GM18517 (cell line): Measurements from ENCODE around the gene CPEB4.

Experiments
- ATAC-seq: cut with Tn5 transposase; IDR thresholded peaks from one replicate; pipeline ENCODE4 v1.9.1; 2021; ENCODE audit warnings: mild to moderate bottlenecking, moderate library complexity; ENCODE audit not compliant: unreplicated experiment

The CPEB4 gene

DNA sequence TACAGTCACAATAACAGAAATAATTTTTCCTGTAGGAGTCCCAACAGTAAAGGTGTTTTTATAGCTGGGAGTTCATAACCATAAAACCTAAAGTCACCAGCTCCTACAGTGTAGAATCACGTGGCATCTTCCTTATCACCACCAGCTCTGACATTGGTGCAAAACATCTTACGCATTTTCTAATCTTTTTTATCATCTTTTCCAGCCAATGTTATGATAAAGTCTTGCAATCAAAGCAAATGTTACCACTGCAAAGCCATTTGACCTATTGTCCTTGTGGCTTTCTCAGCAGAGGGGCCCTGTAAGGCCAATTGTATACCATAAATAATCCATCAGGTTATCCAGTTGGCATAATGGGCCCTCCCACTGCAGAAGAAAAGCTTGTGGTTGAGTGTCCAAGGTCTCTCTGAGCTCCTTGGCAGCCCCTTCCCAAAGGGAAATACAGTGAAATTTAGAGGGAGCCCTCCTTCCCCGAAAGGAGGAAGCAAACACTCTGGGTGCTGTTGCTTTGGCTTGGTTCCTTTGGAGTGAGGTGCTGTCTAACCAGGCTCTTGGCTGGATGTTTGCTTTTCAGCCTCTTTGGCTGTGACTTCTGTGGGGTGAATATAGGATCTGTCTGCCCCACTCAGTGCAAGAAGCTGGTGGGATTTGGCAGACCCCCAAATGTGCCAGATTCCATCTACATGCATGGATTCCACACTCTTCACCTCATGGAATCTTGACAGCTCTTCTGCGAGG is 29.3 kb upstream of the CPEB4 start:
- ATAC-seq, result no peak

DNA sequence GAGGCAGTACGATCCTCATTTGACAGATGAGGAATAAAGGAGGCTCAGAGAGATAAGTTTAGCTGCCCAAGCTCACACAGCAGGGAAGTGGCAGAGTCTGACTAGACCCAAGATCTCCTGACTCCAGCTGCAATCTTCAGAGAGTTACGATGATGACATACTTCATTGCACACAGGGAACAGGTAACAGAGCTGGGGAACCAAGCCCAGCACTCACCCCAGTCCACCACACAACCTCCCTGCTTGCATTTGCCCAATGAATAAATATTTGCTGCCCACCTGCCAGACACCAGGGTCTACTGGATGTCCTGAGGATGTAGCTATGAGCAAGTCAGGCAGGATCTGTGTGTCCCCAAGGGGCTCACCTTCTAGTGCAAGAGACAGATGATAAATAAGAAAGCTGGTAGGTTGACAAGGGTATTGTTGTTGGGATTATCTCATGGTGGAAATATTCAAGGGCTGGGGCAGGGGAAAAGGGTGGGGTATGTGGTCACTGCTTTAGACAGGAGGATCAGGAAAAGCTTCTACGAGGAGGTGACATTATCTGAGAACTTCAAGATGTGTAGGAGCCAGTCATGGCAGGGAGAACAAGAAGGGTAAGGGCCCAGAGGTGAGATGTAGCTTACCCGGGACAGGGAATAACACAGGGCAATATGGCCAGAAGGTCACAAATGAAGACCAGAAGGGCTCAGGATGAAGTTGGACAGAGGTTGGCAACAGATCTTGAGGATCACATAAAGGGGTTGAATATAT is 28.6 kb upstream of the CPEB4 start:
- no peak for ATAC-seq

DNA sequence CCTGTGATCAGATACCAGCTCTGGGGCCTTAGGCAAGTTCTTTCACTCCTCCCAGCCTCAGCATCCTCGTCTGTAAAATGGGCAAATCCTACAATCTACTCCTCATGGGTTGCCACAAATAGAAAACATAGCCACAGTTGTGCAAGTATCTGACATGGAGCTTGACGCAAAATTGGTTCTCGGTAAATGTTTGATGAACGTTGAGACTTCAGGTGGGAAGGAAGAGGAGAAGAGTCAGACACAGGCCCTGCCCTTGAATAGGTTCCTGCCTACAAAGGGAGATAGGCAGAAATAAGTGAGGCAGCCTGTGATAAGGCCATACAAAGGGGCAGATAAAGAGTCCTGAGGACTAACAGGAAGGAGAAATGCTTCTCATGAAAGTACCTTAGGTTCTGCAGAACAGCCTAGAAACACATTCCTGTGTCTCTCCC is 26.1 kb upstream of the CPEB4 start:
- no peak for ATAC-seq

DNA sequence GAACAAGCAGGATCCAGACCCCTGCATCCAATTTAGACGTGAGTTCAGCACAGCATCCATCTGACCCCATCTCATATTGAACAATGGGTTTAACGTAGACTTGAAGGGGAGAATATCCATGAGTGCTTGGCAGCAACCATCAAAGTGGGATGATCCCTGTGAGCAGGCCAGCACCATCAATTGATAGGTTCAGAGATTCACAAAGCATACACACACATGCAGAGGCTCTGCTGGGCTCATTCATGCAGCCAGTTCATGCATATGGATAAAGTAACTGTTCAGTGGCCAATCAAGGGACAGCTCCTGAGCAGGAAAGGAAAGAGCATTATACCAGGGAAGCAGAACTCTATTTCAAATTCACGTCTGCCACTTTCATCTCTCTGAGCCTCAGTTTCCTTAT is 24.8 kb upstream of the CPEB4 start:
- ATAC-seq, result no peak

DNA sequence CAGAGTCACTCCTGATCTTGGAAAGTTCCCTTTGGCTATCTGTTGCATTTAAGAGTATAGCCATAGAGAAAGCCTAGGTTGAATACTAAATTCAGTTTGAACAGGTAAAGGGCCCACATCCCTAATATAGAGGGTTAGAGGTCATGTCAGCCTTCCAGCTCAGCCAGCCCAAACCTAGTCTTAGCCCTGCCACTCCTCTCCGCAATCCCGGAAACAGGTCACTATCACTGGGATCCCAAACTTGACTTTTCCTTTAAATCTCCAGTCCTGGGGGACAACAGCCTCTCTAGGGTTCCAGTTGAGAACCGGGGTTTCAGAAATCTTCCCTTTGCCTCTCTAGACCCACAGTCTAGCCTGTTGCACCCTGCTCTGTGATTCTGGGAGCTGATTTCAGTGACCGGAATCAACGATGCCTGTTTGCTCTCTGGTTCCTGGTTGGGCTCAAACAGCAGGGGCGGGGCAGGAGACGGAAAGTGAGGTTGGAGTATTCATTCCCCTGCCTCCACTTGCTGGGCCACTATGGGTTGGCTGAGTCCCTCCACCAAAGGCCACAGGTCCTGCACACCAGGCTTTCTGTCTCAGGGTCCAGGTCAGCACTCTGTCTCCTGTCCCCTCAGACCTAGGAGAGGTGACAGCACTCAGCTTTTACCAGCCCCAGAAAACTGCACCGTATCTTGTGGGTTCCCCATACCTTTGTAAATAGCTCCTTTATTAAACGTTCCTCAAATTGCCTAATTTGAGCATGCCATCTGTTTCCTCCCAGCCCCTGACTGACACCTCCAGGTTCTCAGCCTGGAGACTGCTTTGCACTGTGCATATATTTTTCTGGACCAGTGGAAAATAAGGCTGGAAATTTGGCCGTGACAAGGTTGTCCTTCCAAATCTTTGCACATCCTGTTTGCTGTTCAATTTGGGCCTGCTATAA is 23.8 kb upstream of the CPEB4 start:
- ATAC-seq, result no peak

DNA sequence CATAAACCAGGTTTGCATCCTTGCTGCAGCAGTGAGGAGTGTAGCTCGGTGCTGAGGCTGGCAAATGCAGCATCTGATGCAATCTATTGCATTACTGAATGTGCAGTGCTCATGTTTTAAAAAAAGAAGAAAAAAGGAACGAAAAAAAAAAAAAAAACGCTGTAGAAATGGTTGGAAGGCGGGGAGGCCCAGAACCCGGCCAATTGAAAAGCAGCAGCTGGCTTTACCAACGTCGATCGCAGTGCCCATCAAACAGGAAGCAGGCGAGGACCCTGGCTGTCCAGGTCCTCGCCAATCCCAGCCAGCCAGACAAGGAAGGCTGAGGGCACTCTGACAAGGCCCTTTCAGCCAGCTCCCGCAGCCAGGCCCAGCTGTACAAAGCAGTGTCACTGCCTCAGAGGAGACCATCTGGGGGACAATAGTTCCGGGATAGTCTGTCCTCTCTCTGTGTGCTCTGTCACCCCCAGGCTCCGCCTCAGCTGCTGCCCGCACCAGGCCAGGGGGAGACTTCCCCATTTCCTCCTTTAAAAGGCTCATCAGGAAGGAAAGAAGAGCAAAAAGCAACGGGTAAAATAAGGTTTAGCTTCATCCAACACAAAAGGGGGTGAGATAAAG is 21.8 kb upstream of the CPEB4 start:
- ATAC-seq, result no peak

DNA sequence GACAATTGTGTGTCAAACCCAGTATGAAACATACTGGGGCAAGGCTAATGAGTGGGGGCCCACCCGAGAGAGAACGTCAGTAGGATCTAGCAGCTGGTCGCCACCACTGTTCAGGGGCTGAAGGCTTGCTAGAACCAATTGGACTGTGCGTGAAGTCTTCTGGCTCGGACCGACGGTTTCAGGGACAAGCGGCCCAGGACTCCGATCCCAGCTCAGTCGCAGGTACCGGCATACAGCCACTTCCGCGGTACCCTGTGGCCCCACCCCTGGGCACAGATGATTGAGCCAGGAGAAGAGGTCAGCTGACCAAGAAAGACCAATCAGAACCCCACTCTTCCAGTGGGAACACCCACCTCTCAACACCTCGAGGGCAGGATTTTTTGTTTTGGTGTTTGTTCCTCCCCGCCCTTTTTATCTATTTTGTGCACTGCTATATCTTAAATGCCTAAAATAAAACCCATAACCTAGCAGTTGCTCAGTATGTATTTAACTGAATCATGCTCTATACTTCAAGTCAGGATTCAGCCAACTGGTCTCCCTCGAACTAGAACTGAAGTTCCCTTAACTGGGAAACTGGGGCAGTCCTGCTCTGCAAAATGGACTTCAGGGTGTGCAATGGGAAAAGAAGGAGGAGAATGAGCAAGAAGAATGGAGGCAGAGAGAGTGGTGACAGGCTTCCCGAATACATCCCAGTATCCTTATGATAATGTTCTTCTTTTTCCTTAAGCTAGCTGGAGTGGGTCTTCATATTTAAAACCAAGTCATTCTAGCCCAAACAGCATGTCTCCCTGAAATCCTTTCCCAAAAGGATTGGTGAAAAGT is 21.1 kb upstream of the CPEB4 start:
- no peak for ATAC-seq

DNA sequence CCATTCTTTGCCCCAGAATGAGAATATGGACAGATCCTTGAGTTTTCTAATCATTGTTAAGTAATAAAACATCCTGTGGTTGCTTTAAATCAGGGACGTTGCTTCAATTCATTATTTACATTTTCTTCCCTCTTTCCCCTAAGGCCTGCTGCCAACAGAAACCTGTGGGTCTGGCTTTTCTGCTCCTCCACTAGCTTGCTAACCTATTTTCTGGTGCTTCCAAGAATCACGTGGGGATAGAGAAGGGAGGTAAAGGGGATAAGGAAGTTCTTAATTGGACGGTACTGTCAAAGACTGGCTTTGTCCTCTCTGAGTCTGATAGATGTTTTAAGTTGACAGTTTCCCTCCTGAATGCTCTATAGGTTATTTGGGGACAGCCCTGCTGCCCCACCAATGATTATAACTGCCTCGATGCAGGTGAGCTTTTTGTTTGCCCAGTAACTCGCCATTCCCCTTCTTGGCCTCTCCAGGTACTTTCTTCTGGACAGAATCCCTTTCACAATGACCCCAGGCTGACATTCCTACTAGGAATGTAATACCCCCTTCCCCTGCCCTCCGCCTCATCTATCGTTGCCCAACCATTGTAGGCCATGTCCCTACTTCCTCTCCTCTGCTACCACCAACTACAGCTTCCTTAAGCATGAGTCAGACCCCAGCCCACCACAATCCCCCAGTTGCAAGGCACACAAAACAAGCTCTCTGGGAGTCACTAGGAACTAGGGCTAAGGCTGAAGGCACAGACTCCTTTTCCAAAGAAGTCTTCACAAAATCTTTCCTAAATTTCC is 19.9 kb upstream of the CPEB4 start:
- ATAC-seq, result no peak

DNA sequence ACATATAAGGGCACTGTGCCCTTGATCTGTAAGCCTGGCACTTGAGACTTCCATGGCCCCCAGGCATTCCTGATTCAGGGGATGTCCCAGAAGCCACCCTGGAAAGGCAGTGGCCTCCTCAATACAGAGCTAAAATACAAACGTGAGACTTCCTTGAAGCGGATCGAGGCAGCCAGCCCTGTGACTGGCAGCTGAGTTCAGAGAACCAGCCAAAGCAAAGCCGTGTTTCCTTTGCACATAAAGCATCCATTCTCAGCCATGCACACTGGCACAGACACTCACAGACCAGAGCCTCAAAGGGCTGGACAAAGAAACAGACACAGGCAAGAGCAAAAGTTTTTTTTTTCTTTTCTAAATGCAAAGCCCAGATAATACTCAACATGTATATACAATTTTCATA is 18.8 kb upstream of the CPEB4 start:
- ATAC-seq, result no peak

DNA sequence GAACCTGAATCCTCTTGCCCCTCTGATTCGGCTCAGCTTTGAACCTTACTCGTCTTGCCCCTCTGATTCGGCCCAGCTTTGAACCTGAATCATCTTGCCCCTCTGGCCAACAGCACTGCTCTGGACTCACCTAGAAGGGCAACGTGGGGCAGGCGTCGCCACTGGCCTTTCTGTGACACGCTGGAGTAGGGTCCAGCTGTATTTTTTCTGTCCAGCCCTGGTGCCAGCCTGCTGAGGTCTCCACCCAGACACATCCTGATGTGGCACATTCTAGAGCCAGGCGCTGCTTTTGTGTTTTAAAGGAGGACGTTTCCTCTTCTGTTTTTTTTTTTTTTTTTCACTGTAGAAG is 15.2 kb upstream of the CPEB4 start:
- ATAC-seq, result no peak

DNA sequence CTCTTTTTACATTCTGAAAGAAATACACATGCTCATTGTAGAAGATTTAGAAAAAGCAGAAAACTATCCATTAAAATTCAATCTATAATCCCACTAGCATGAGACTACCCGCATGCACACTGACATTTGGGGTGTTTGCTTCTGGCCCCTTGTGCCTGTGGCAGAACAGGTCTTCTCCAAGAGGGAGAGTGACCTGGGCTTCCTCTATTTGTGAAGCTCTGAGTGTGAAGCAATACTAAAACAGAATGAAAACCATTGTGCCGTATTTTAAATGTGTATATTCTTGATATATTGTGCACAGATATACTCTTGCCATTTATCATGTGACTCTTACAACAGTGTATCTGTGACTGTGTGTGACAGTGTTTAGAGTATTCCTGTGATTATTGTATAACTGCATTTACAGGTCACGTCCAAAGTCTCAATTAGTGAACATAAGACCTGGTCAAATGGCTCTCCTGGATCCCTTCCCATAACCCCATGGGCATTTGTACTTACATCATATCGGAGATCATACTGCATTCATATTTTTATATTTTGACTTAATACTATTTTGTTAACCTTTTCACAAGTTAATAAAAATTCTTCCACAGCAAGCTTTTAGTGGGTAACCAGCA is 14.7 kb upstream of the CPEB4 start:
- ATAC-seq, result no peak

DNA sequence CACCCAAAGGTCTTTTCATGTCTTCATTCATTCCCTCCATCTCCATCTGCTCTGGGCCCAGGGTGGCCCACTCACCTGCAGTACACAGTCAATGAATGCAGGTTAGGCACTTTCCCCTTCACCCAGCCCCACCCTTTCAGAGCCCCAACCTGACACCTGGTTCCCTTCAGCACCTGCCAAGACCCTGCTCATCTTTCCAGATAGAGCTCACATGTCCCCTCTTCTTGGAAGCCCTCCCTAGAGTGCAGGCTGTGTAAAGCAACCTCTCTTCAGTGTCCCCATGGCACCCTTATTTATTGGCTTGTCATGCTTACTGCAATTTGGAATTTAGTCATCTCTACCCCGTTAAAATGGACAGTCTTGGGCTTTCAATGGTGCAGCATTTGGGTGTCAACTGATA is 13.0 kb upstream of the CPEB4 start:
- no peak for ATAC-seq

DNA sequence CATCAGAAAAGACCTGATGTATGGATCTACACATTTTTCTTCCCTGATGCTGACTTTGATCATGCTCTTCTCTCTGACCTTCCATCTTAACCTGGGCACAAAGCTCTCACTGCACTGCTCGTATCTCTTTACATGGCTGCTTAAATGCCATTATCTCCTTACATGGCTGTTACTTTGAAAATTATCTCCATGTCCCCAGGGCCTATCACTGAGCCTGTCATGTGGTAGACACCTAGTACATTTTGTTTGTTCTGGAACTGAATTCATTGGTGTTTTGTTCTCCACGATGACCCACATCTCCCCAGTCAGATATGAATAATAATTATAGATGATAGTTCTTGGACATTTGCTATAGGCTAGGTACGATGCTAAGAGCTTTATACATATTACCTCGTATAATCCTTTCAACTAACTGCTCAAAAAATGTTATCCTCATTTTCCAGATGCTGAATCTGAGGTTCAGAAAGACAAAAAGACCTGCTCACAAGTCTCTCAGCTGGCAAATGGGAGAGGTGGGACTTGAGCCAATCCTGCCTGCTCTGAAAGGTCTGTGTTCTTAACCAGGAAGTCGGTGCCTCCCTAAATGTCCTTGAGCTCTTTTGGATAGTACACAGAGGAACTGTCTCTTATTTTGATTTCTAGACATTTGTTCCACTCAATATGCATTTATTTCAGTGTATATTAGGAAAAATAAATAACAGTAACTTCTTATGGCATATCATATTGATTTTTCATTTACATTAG is 9.8 kb upstream of the CPEB4 start:
- no peak for ATAC-seq

DNA sequence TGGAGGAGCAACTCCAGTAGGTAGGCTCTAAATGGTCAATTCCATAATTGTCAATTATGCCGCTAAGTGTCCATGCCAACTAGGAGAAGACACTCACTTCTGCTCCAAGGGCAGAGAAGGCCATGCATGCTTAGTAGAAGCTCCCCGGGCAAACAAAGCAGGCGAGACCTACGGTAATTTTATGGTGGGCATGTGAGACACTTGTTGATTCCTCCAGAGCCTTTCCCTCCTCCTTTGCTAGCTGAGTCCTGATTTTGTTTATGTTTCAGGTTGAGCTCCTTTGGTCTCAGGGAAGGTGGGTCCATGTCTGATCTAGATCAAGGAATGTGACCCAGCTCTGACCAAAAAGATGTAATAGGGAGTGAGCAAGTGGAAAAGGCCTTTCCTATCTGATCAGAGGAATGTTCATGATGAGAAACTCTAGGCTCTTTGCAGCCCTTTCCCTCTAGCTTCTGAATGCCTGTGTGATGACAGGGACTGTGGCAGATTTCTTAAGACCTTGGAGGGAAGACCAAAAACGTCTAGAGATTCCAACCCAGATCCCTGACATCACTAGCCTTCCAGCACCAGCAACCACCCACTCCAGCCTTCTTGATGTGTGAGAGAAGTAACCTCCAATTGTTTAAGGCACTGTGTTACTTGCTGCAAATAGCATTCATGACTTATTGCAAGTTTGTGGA is 7.7 kb upstream of the CPEB4 start:
- ATAC-seq, result no peak

DNA sequence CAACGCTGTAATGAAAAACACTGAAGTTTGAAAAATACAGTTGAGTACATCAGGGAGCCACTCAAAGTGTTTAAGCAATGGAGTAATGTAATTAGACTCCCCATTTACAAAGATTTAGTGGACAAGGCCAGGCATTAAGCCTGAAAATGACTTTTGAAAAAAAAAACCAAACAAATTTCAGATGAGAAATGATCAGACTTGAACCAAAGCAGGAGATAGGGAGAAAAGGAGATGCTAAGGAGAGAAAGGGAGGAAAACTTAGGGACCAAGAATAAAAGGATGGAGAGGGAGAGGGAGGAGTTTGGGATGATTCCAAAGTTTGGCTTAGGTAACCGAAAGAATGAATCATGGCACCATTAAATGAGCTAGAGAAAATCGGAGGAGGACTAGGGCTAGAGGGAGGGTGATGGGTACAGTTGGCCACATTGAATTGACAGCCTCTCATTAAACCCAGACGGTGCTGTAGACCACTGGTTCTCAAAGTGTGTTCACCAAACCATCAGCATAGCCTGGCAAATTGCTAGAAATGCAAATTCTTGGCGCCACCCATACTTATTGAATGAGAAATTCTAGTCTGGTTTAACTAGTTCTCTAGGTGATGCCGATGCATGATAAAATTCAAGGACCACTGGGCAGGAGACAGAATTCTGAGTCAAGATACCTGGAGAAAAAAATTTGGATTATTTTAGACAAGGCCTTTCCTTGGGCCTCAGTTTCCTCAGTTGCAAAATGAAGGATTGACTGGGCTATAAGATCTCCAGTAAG is 6.2 kb upstream of the CPEB4 start:
- ATAC-seq, result no peak

DNA sequence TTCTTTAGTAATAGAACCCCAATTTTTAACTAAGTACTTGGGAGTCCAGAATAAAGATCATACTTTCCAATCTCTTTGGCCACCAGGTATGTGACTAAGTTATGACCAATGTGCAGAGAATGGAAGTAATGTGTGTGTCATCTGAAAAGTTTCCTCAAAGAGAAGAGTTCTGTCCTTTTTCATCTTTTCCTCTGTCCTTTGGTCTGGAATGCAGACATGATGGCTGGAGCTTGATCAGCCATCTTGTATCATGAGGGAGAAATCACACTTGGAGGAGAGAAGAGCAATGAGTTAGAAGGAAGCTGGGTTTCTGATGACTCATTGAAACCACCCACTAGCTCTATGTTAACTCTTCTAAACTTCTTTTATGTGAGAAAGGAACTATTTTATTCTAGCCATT is 5.5 kb upstream of the CPEB4 start:
- no peak for ATAC-seq

DNA sequence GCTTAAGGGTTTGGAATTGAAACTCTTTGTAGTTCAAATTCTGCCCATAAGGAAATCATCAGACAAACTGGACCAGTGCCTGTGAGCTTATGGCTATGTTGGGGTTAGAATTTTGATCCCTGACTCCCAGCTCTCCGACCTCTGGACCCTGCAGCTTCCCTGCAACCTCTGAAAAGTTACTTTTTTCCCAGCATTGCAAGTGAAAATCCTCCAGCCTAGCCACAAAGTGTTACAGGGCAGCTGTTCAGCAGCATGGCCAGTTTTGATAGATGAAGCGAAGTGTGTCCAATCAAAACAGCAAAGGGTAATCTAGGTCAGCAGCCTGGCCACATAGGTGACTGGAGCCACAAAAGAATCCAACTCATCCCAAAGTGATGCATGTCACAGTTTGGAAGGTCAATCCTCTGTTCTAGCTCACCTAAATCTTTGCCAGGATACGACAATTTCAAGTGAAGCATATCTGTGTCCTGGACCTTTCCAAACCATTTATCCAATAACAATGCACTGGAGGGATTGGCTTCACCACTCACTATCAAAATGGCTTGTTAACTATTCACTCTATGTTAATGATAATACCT is 4.7 kb upstream of the CPEB4 start:
- no peak for ATAC-seq
